Peyer's patch (tissue), 4 donors: ENCODE results near the gene SERINC2. TPM values are rescaled to one million over a fixed set of nuclear protein-coding genes. Genes with fewer than 3 reads are reported as not detected.
A peak's percentile ranks its signal among the peaks of the same experiment; 100 is the strongest.

Experiments used
- DNase-seq, 3 donors: peaks; one replicate each; pipeline ENCODE4 v3.0.0-alpha.2; 2017 to 2019
- H3K27ac ChIP-seq, 4 donors: fragments of 200-600 bp; sonication (generic); one replicate each; pipeline ENCODE4 v1.5.1; 2016 to 2019
- H3K27me3 ChIP-seq, 2 donors: fragments of 200-600 bp; sonication (generic); one replicate each; pipeline ENCODE4 v1.5.1; 2019
- H3K36me3 ChIP-seq, 3 donors: fragments of 200-600 bp; sonication (generic); one replicate each; pipeline ENCODE4 v1.5.1; 2016 to 2019
- H3K4me1 ChIP-seq, 4 donors: fragments of 200-600 bp; sonication (generic); one replicate each; pipeline ENCODE4 v1.5.1; 2016 to 2019
- H3K4me3 ChIP-seq, 4 donors: fragments of 200-600 bp; sonication (generic); 1 replicate in 3 of 4; 2 replicates in 1 of 4; pipeline ENCODE4 v1.5.1; 2016 to 2019; ENCODE audit warnings: mild to moderate bottlenecking in 1 of 4
- H3K9me3 ChIP-seq, 4 donors: fragments of 200-600 bp; sonication (generic); one replicate each; pipeline ENCODE4 v1.5.1; 2016 to 2019; ENCODE audit warnings: mild to moderate bottlenecking in 1 of 4
- POLR2A ChIP-seq, 2 donors: fragments of 450-650 bp; IDR thresholded peaks; one replicate each; pipeline ENCODE4 v1.5.1; 2017; ENCODE audit warnings: antibody characterized with exemption in 2 of 2, mild to moderate bottlenecking in 2 of 2, moderate library complexity in 2 of 2
- total RNA-seq, 4 donors: library from RNA; depleted of rRNA; stranded (reverse); fragments of >200 nt; gene quantifications; one replicate each; pipeline ENCODE4 v1.1.0, GENCODE V29; 2016
- TF ChIP-seq, protein P1 (sequence below), 6 experiments: fragments of 450-650 bp in 4 of 6; fragments of 200-600 bp in 2 of 6; sonication (generic) in 1 of 6; IDR thresholded peaks; one replicate each; pipeline ENCODE4 v1.5.1; 2017 to 2019; ENCODE audit warnings: antibody characterized with exemption in 6 of 6, mild to moderate bottlenecking in 3 of 6, moderate library complexity in 1 of 6

Gene SERINC2
- total RNA-seq, 4 donors from 2014 or later: 36.3 to 229 (median 210) TPM

DNA sequence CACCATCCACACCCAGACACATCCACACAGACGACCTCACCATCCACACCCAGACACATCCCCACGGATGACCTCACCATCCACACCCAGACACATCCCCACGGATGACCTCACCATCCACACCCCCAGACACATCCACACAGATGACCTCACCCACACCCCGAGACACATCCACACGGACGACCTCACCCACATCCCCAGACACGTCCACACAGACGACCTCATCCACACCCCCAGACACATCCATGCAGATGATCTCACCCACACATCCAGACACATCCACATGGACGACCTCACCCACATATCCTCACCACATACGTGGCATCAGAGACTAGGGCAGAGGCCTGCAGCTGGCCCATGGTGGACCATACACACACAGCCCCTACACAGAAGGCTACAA lies 25.4 kb upstream of the SERINC2 start:
- Histone ChIP-seq H3K4me3 (no peak overlapping the region), H3K36me3 (no peaks in the 10 kb centered on the region), H3K27me3 (no peaks in the 10 kb centered on the region), H3K27ac (no peak overlapping the region), H3K9me3 (no peaks in the 10 kb centered on the region), H3K4me1 (no peaks in the 10 kb centered on the region)
- TF ChIP-seq, protein P1, sequence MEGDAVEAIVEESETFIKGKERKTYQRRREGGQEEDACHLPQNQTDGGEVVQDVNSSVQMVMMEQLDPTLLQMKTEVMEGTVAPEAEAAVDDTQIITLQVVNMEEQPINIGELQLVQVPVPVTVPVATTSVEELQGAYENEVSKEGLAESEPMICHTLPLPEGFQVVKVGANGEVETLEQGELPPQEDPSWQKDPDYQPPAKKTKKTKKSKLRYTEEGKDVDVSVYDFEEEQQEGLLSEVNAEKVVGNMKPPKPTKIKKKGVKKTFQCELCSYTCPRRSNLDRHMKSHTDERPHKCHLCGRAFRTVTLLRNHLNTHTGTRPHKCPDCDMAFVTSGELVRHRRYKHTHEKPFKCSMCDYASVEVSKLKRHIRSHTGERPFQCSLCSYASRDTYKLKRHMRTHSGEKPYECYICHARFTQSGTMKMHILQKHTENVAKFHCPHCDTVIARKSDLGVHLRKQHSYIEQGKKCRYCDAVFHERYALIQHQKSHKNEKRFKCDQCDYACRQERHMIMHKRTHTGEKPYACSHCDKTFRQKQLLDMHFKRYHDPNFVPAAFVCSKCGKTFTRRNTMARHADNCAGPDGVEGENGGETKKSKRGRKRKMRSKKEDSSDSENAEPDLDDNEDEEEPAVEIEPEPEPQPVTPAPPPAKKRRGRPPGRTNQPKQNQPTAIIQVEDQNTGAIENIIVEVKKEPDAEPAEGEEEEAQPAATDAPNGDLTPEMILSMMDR (IDR thresholded peaks at IDR 0.05): no peak
- no peak for TF ChIP-seq POLR2A (IDR thresholded peaks at IDR 0.05)
- no peak for DNase-seq

DNA sequence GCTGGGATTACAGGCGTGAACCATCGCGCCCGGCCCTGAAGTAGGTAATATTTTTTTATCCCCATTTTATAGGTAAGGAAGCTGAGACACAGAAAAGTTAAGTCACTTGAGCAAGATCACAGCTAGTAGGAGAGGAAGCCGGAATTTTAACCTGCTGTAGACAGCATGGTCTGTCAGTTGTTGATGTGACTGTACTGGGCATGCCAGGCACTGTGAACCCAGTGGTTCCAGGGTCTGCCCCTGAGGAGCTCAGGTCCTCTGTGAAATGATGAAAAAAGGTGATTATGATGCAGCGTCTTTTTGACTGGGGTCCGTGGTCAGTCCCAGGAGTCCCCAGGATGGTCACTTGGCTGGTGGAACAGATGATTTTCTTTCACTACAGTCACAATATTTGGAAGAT lies 23.4 kb upstream of the SERINC2 start:
- Histone ChIP-seq H3K27me3 (no peaks in the 10 kb centered on the region), H3K27ac (peak overlapping the region in 1 of 4 donors; percentile 60), H3K9me3 (no peaks in the 10 kb centered on the region), H3K4me3 (no peak overlapping the region), H3K4me1 (peaks cover 0 to 6% (median 2%) of the 10 kb centered on the region in 4 donors), H3K36me3 (no peaks in the 10 kb centered on the region)
- DNase-seq: no peak
- TF ChIP-seq POLR2A (IDR thresholded peaks at IDR 0.05): no peak
- TF ChIP-seq, protein P1 (IDR thresholded peaks at IDR 0.05): no peak

DNA sequence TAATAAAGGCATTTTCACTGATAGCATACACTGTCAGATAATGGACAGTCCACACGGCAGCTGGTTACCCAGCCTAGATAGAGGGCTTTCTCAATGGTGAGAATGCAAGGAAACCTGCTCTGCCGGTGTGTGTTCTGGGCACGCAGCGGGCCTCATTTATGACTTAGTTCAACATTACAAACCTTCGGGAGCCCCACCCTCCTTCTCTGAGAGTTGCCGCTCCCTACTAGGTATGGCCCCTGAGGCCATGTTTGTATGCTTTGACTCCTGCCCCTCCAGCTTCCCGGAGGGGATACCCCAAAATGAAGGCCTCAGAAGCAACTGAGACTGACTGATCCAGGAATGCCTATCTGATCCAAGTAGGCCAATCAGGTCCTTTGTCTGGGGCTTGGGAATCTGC lies 22.9 kb upstream of the SERINC2 start:
- Histone ChIP-seq H3K27me3 (no peaks in the 10 kb centered on the region), H3K36me3 (no peaks in the 10 kb centered on the region), H3K4me3 (no peak overlapping the region), H3K27ac (peak overlapping the region in 3 of 4 donors; percentile 14 to 60 (median 23)), H3K9me3 (no peaks in the 10 kb centered on the region), H3K4me1 (peaks cover 0 to 6% (median 2%) of the 10 kb centered on the region in 4 donors)
- DNase-seq: peak in 2 of 3 donors; percentile 68 to 77
- no peak for TF ChIP-seq POLR2A (IDR thresholded peaks at IDR 0.05)
- TF ChIP-seq, protein P1 (IDR thresholded peaks at IDR 0.05): no peak

DNA sequence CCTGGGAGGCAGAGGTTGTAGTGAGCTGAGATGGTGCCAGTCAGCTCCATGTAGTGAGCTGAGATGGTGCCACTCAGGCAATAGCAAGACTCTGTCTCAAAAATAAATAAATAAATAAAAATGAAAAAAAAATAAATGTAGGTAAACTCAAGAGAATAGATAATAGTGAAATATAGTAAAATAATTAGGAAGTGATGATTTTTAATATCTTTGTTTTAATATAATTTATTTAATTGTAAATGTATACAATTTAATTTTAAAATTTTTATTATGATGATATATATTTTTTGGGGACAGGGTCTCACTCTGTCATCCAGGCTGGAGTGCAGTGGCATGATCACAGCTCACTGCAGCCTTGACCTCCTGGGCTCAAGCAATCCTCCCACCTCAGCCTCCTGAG lies 19.6 kb upstream of the SERINC2 start:
- Histone ChIP-seq H3K27me3 (no peaks in the 10 kb centered on the region), H3K27ac (no peak overlapping the region), H3K9me3 (no peaks in the 10 kb centered on the region), H3K36me3 (no peaks in the 10 kb centered on the region), H3K4me1 (peaks cover 0 to 6% (median 2%) of the 10 kb centered on the region in 4 donors), H3K4me3 (no peak overlapping the region)
- no peak for DNase-seq
- no peak for TF ChIP-seq POLR2A (IDR thresholded peaks at IDR 0.05)
- TF ChIP-seq, protein P1 (IDR thresholded peaks at IDR 0.05): no peak

DNA sequence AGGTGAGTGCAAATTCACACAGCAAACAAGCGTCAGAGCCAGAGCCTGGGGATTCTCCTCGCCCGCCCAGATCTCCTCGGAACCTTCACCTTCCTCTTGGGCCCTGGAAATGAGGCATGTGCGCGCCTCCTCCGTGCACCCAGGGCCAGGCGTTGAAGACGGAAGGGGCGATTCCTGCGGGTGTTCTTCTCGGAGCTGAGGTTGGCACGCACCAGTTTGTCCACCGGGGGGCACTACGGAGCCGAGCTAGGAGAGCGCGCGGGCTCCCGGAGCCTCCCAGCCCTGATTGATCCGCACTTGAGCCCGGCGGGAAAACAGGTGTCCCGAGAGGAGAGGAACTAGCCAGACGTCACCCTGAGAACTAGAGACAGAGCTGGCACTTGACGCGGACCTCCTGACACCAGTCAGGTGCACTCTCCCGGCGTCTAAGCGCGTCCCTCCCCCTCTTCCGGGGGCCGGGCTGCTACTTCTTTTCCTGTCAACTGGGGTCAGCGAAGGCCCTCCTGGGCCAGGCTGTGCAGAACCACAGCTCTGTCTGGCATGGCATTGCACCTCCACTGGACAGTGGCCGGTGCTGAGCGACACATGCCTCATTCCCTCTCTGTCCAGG lies 18.3 kb upstream of the SERINC2 start:
- peaks cover 0 to 6% (median 2%) of the 10 kb centered on the region in 4 donors for H3K4me1 ChIP-seq
- H3K4me3 ChIP-seq: peak overlapping the region; percentile 24 to 49 (median 32)
- TF ChIP-seq, protein P1 (IDR thresholded peaks at IDR 0.05): peak; percentile 64 to 92 (median 88)
- TF ChIP-seq POLR2A (IDR thresholded peaks at IDR 0.05): peak in 1 of 2 donors; percentile 6
- no peak overlapping the region for H3K27ac ChIP-seq
- DNase-seq: peak; percentile 80 to 94 (median 94)
- H3K9me3 ChIP-seq: no peaks in the 10 kb centered on the region
- no peaks in the 10 kb centered on the region for H3K36me3 ChIP-seq
- H3K27me3 ChIP-seq: no peaks in the 10 kb centered on the region
